HEK293 (cell line): ENCODE measurements around the gene PITX1.

Experiments
- CTCF ChIP-seq: fragments of 450-650 bp; formaldehyde crosslinking; IDR thresholded peaks from 2 replicates; pipeline ENCODE4 v1.5.1; 2016; ENCODE audit warnings: missing biosample characterization, missing genetic modification characterization
- GLI2 ChIP-seq: fragments of 450-650 bp; formaldehyde crosslinking; IDR thresholded peaks from 2 replicates; pipeline ENCODE4; 2017; ENCODE audit warnings: missing biosample characterization, missing genetic modification characterization, low read depth, borderline replicate concordance
- GLI4 ChIP-seq: fragments of 450-650 bp; formaldehyde crosslinking; IDR thresholded peaks from 2 replicates; pipeline ENCODE4 v1.5.1; 2016; ENCODE audit warnings: missing biosample characterization, missing genetic modification characterization
- MEIS1 ChIP-seq: sonication (generic); formaldehyde crosslinking; IDR thresholded peaks from 2 replicates; pipeline ENCODE4 v1.8.1; 2022; ENCODE audit warnings: missing genetic modification reagents, mild to moderate bottlenecking, borderline replicate concordance
- SETDB1 ChIP-seq: IDR thresholded peaks from one replicate; pipeline ENCODE4 v1.6.1; 2017; ENCODE audit warnings: mild to moderate bottlenecking, low read length, moderate library complexity, mixed read lengths; ENCODE audit not compliant: insufficient read length
- ZBTB8A ChIP-seq: fragments of 450-650 bp; formaldehyde crosslinking; IDR thresholded peaks from 2 replicates; pipeline ENCODE4 v1.5.1; 2016; ENCODE audit warnings: missing biosample characterization, missing genetic modification characterization
- ZNF121 ChIP-seq: fragments of 450-650 bp; formaldehyde crosslinking; IDR thresholded peaks from 2 replicates; pipeline ENCODE4 v1.5.1; 2016; ENCODE audit warnings: missing biosample characterization, missing genetic modification characterization
- ZNF19 ChIP-seq: fragments of 450-650 bp; formaldehyde crosslinking; IDR thresholded peaks from 2 replicates; pipeline ENCODE4; 2016; ENCODE audit warnings: missing biosample characterization, missing genetic modification characterization, low read depth
- ZNF274 ChIP-seq, 2 experiments: fragments of 200-500 bp in 1 of 2; fragments of 450-650 bp in 1 of 2; sonication (Bioruptor generic) in 1 of 2; formaldehyde crosslinking in 1 of 2; IDR thresholded peaks; 2 replicates each; pipeline versions ENCODE4 v1.5.1 to v1.6.1; 2014 to 2016; ENCODE audit warnings: borderline replicate concordance in 1 of 2, inconsistent platforms in 1 of 2, low read length in 1 of 2, missing biosample characterization in 1 of 2, missing genetic modification characterization in 1 of 2
- ZNF302 ChIP-seq: fragments of 450-650 bp; formaldehyde crosslinking; IDR thresholded peaks from 2 replicates; pipeline ENCODE4 v1.5.1; 2016; ENCODE audit warnings: missing biosample characterization, missing genetic modification characterization, low read depth
- ZNF311 ChIP-seq: fragments of 450-650 bp; formaldehyde crosslinking; IDR thresholded peaks from 2 replicates; pipeline ENCODE4 v1.5.1; 2017; ENCODE audit warnings: missing biosample characterization, missing genetic modification characterization, borderline replicate concordance
- ZNF391 ChIP-seq: fragments of 450-650 bp; formaldehyde crosslinking; IDR thresholded peaks from 2 replicates; pipeline ENCODE4 v1.5.1; 2016; ENCODE audit warnings: low read depth, missing biosample characterization, missing genetic modification characterization, borderline replicate concordance
- ZNF843 ChIP-seq: fragments of 450-650 bp; formaldehyde crosslinking; IDR thresholded peaks from 2 replicates; pipeline ENCODE4 v1.5.1; 2016; ENCODE audit warnings: missing biosample characterization, missing genetic modification characterization

DNA sequence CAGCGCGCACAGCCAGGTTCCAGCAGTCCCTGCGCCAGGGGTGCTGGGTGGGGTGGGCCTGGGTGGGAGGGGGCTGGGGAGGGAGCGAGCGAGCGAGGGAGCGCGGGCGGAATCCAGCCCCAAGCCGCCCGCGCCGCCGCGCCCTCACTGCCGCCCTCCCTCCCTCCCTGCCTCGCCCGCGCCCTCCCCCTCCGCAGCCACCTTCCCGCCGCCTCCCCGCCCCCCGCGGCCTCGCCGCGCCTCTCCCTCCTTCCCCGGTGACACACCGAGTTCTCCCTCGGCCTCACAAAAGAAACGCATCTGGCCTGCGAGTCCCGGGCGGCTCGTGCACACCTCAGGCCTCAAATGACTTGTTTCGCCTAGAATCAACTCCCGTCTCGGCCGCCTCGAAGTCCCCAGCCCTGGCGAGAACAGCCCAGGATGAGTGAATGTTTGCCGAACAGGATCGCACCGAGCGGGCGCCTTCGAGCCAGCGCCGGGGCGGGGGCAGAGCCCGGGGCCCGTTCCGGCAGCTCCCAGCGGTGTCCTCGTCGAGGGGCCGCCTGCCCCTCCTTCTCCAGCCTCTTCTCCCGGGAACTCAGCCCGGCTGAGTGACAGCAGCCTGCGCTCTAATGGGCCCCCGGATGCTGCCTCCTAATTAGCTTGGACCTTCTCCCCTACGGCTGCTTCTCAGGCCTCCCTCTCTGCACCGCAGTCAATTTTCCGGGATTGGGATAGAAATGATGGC lies 371 bp upstream of the PITX1 start:
- peak; percentile 94 for TF ChIP-seq ZBTB8A (tag by site-specific recombination)
- TF ChIP-seq CTCF (tag by site-specific recombination): peak; percentile 24; the same call in 1 of the 2 replicates
- TF ChIP-seq ZNF302 (tag by site-specific recombination): no peak
- TF ChIP-seq SETDB1: no peak
- no peak for TF ChIP-seq ZNF274 (IDR thresholded peaks at IDR 0.05; ENCODE audit: low read length)
- TF ChIP-seq ZNF274 (tag by site-specific recombination; IDR thresholded peaks at IDR 0.05; ENCODE audit: borderline replicate concordance): no peak
- TF ChIP-seq ZNF121 (tag by site-specific recombination): no peak
- TF ChIP-seq ZNF311 (tag by site-specific recombination): no peak
- no peak for TF ChIP-seq MEIS1 (CRISPR knock-in tag)
- TF ChIP-seq ZNF843 (tag by site-specific recombination): no peak; the same call in 1 of the 2 replicates
- TF ChIP-seq GLI4 (tag by site-specific recombination): no peak
- no peak for TF ChIP-seq GLI2
- TF ChIP-seq ZNF391: 0 out of 2 replicates have a peak, but pooled peaks have one; percentile 57
- TF ChIP-seq ZNF19 (tag by site-specific recombination): no peak
